GM23338 (cell line): Measurements from ENCODE around the gene HERC5. TPM values are rescaled to one million over a fixed set of nuclear protein-coding genes. Genes with fewer than 3 reads are reported as not detected.

Source experiments
- ATAC-seq: fragments of 200-7000 bp; cut with Tn5 transposase; 3 replicates; pipeline ENCODE4 v1.9.1; 2020
- DNase-seq: peaks from one replicate; pipeline ENCODE4 v3.0.0-alpha.2; 2015; ENCODE audit warnings: low spot score
- H2AFZ ChIP-seq: fragments of 200-600 bp; sonication (generic); 2 replicates; pipeline ENCODE4 v1.8.0; 2016; ENCODE audit warnings: antibody characterized with exemption, mild to moderate bottlenecking, moderate library complexity
- H3F3A ChIP-seq: fragments of 200-600 bp; sonication (generic); replicated peaks from 2 replicates; pipeline ENCODE4 v1.8.0; 2017; ENCODE audit warnings: antibody characterized with exemption, mixed run types, low read depth
- H3K27ac ChIP-seq: fragments of 200-600 bp; sonication (generic); 2 replicates; pipeline ENCODE4 v1.6.1; 2016; ENCODE audit warnings: low read depth
- H3K27me3 ChIP-seq: fragments of 200-600 bp; sonication (generic); 2 replicates; pipeline ENCODE4 v1.8.0; 2016; ENCODE audit warnings: mild to moderate bottlenecking, mixed run types, moderate library complexity; ENCODE audit not compliant: insufficient read depth
- H3K36me3 ChIP-seq: fragments of 200-600 bp; sonication (generic); 2 replicates; pipeline ENCODE4 v1.8.0; 2016; ENCODE audit warnings: mild to moderate bottlenecking; ENCODE audit not compliant: insufficient read depth
- H3K4me1 ChIP-seq: fragments of 200-600 bp; sonication (generic); 2 replicates; pipeline ENCODE4 v1.8.0; 2016; ENCODE audit warnings: mild to moderate bottlenecking, moderate library complexity; ENCODE audit not compliant: insufficient read depth
- H3K4me2 ChIP-seq: fragments of 200-600 bp; sonication (generic); 2 replicates; pipeline ENCODE4 v1.7.1; 2017; ENCODE audit warnings: mixed run types
- H3K4me3 ChIP-seq: fragments of 200-600 bp; sonication (generic); 2 replicates; pipeline ENCODE4 v1.6.1; 2016; ENCODE audit warnings: mixed run types
- H3K79me2 ChIP-seq: fragments of 200-600 bp; sonication (generic); replicated peaks from 2 replicates; pipeline ENCODE4 v1.8.0; 2017; ENCODE audit warnings: mild to moderate bottlenecking; ENCODE audit not compliant: insufficient read depth
- H3K9me2 ChIP-seq: fragments of 200-600 bp; sonication (generic); 2 replicates; pipeline ENCODE4 v1.8.0; 2017; ENCODE audit not compliant: insufficient read depth
- H4K20me1 ChIP-seq: fragments of 200-600 bp; sonication (generic); replicated peaks from 2 replicates; pipeline ENCODE4 v1.8.0; 2017; ENCODE audit warnings: mild to moderate bottlenecking; ENCODE audit not compliant: insufficient read depth
- H3K27ac Mint-ChIP-seq: 2 replicates; pipeline ENCODE4 v1.8.0; 2020; ENCODE audit warnings: inconsistent platforms, mild to moderate bottlenecking, moderate library complexity, mixed read lengths
- H3K27me3 Mint-ChIP-seq: 3 replicates; pipeline ENCODE4 v1.8.0; 2022; ENCODE audit warnings: low read depth, mild to moderate bottlenecking, moderate library complexity, mixed read lengths, inconsistent platforms; ENCODE audit not compliant: insufficient read depth, poor library complexity
- H3K36me3 Mint-ChIP-seq: 3 replicates; pipeline ENCODE4 v1.8.0; 2021; ENCODE audit warnings: low read depth, mild to moderate bottlenecking, inconsistent platforms, moderate library complexity, mixed read lengths
- H3K4me1 Mint-ChIP-seq: 3 replicates; pipeline ENCODE4 v1.8.0; 2020; ENCODE audit warnings: mild to moderate bottlenecking, inconsistent platforms, mixed read lengths
- H3K4me3 Mint-ChIP-seq: 3 replicates; pipeline ENCODE4 v1.8.0; 2021; ENCODE audit warnings: moderate library complexity, mild to moderate bottlenecking, inconsistent platforms, mixed read lengths
- H3K9me3 Mint-ChIP-seq: 3 replicates; pipeline ENCODE4 v1.8.0; 2020; ENCODE audit warnings: moderate library complexity, mild to moderate bottlenecking, inconsistent platforms, mixed read lengths
- CREB1 ChIP-seq: fragments of 250-450 bp; sonication (Bioruptor Pico); IDR thresholded peaks from 2 replicates; pipeline ENCODE4 v1.5.0; 2020; ENCODE audit warnings: low read depth, mild to moderate bottlenecking, moderate library complexity
- EZH2 ChIP-seq: fragments of 200-600 bp; sonication (generic); IDR thresholded peaks from one replicate; pipeline ENCODE4 v1.8.0; 2017; ENCODE audit warnings: antibody characterized with exemption, mild to moderate bottlenecking, low read depth; ENCODE audit not compliant: unreplicated experiment
- EZH2phosphoT487 ChIP-seq: fragments of 200-600 bp; sonication (generic); IDR thresholded peaks from one replicate; pipeline ENCODE4 v1.8.1; 2018; ENCODE audit warnings: antibody characterized with exemption; ENCODE audit not compliant: unreplicated experiment
- JUNB ChIP-seq: IDR thresholded peaks from one replicate; pipeline ENCODE4 v1.6.1; 2016; ENCODE audit warnings: antibody characterized with exemption; ENCODE audit not compliant: unreplicated experiment
- NANOG ChIP-seq: IDR thresholded peaks from 2 replicates; pipeline ENCODE4 v1.6.1; 2016; ENCODE audit warnings: antibody characterized with exemption, borderline replicate concordance
- POLR2AphosphoS5 ChIP-seq: IDR thresholded peaks from 2 replicates; pipeline ENCODE4 v1.6.1; 2016; ENCODE audit warnings: antibody characterized with exemption, low read depth
- STAT1 ChIP-seq: IDR thresholded peaks from one replicate; pipeline ENCODE4 v1.6.1; 2016; ENCODE audit warnings: antibody characterized with exemption; ENCODE audit not compliant: unreplicated experiment
- ZNF114 ChIP-seq: fragments of 250-450 bp; sonication (Bioruptor Pico); IDR thresholded peaks from 2 replicates; pipeline ENCODE4 v1.5.0; 2020; ENCODE audit warnings: mild to moderate bottlenecking, moderate library complexity
- ZNF331 ChIP-seq: fragments of 250-450 bp; sonication (Bioruptor Pico); IDR thresholded peaks from 2 replicates; pipeline ENCODE4 v1.5.0; 2020; ENCODE audit warnings: low read depth, mild to moderate bottlenecking, moderate library complexity
- polyA plus RNA-seq: library from polyadenylated mRNA; unstranded; fragments of >200 nt; fragmentation: Nextera tagmentation; extraction: Ambion mirVana; gene quantifications from 2 replicates; pipeline ENCODE4 v1.2.1, GENCODE V29; 2016
- total RNA-seq: library from RNA; depleted of rRNA; stranded (reverse); fragments of >200 nt; shearing (Covaris generic); gene quantifications from 2 replicates; pipeline ENCODE4 v1.2.3, GENCODE V29; 2014
- TF ChIP-seq, protein P1 (sequence below): fragments of 250-450 bp; sonication (Bioruptor Pico); IDR thresholded peaks from 2 replicates; pipeline ENCODE4 v1.5.0; 2020; ENCODE audit warnings: mild to moderate bottlenecking, moderate library complexity
- TF ChIP-seq, protein P2 (sequence below): IDR thresholded peaks from 2 replicates; pipeline ENCODE4 v1.6.1; 2016; ENCODE audit warnings: antibody characterized with exemption
- TF ChIP-seq, protein P3 (sequence below): IDR thresholded peaks from one replicate; pipeline ENCODE4 v1.6.1; 2018; ENCODE audit warnings: antibody characterized with exemption; ENCODE audit not compliant: unreplicated experiment
- TF ChIP-seq, protein P4 (sequence below), 2 experiments: fragments of 200-600 bp in 1 of 2; sonication (generic) in 1 of 2; conservative IDR thresholded peaks; 2 replicates each; pipeline versions ENCODE4 v1.5.1 to v1.6.1; 2016 to 2017; ENCODE audit warnings: antibody characterized with exemption in 2 of 2, low read depth in 2 of 2, mild to moderate bottlenecking in 2 of 2, moderate library complexity in 1 of 2

HERC5 gene
- total and polyA plus RNA-seq, 2 experiments from 2014 or later = 22.8 to 25.1 TPM

DNA sequence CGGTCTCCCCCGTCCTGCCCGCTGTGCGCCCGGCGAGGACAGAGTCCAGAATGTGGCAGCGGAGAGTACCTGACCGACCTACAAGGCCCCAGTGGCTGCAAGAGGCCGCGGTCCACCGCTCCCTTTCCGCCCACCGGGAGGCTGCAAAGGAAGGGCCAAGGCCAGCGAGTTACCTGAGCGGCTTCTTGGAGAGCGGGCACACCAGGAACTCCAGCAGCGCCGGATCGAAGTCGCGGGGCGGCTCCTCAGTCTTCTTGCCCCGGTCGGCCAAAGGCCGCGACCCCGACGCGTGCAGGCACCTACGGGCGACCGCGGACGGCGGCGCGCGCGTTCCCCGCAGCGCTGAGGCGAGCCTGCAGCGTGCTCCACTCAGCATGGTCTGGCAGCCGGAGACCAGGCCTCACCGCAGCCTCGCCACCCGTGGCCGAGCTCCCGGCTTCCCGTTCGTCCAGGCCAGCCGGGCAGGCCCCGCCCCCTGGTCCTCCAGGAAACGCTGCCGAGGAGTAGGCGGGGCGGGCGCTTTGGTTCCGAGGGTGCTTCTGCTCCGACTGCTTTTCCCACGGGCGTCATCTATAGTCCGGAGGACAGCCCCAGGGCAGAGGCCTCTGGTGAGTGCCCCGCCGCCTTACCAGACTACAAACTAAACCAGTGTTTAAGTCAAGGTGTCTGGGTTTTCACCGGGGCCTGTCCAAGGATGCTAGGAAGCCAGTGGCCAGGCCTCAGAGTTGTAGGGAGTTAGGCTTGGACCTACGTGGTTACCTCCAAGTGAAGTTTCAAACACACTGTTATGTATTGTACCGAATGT is 66.6 kb downstream of the HERC5 start, which contains the start of gene PYURF:
Gene PYURF (minus strand): TSS at position 452 of the 805 bp plus-strand sequence. CDS start 76 bp downstream, at position 376.
- H3F3A ChIP-seq = 0 out of 2 replicates have a peak, but pooled peaks cover 5% of the 10 kb centered on the region
- H3K27me3 Mint-ChIP-seq = peaks cover 4% of the 10 kb centered on the region
- peak within 1 kb of the TSS; percentile 15 for H2AFZ ChIP-seq
- DNase-seq = peak; percentile 98
- peaks cover 23% of the 10 kb centered on the region for H3K4me1 ChIP-seq
- H3K79me2 ChIP-seq = peaks cover 31% of the 10 kb centered on the region
- peak within 1 kb of the TSS; percentile 84 for H3K27ac ChIP-seq
- H3K9me3 Mint-ChIP-seq = no peaks in the 10 kb centered on the region
- H3K4me3 Mint-ChIP-seq = peak within 1 kb of the TSS; percentile 97
- H4K20me1 ChIP-seq = 0 out of 2 replicates have a peak, but pooled peaks cover 17% of the 10 kb centered on the region
- H3K4me3 ChIP-seq = peak within 1 kb of the TSS; percentile 82
- H3K4me2 ChIP-seq = peak within 1 kb of the TSS; percentile 77
- no peaks in the 10 kb centered on the region for H3K27me3 ChIP-seq
- TF ChIP-seq POLR2AphosphoS5 (peak; percentile 98), EZH2phosphoT487 (no peak), EZH2 (no peak), ZNF331 (no peak), STAT1 (no peak), CREB1 (CRISPR knock-in tag) (0 out of 2 replicates have a peak, but pooled peaks have one; percentile 47), NANOG (no peak), JUNB (no peak), ZNF114 (CRISPR knock-in tag) (no peak)
- TF ChIP-seq, protein P1, sequence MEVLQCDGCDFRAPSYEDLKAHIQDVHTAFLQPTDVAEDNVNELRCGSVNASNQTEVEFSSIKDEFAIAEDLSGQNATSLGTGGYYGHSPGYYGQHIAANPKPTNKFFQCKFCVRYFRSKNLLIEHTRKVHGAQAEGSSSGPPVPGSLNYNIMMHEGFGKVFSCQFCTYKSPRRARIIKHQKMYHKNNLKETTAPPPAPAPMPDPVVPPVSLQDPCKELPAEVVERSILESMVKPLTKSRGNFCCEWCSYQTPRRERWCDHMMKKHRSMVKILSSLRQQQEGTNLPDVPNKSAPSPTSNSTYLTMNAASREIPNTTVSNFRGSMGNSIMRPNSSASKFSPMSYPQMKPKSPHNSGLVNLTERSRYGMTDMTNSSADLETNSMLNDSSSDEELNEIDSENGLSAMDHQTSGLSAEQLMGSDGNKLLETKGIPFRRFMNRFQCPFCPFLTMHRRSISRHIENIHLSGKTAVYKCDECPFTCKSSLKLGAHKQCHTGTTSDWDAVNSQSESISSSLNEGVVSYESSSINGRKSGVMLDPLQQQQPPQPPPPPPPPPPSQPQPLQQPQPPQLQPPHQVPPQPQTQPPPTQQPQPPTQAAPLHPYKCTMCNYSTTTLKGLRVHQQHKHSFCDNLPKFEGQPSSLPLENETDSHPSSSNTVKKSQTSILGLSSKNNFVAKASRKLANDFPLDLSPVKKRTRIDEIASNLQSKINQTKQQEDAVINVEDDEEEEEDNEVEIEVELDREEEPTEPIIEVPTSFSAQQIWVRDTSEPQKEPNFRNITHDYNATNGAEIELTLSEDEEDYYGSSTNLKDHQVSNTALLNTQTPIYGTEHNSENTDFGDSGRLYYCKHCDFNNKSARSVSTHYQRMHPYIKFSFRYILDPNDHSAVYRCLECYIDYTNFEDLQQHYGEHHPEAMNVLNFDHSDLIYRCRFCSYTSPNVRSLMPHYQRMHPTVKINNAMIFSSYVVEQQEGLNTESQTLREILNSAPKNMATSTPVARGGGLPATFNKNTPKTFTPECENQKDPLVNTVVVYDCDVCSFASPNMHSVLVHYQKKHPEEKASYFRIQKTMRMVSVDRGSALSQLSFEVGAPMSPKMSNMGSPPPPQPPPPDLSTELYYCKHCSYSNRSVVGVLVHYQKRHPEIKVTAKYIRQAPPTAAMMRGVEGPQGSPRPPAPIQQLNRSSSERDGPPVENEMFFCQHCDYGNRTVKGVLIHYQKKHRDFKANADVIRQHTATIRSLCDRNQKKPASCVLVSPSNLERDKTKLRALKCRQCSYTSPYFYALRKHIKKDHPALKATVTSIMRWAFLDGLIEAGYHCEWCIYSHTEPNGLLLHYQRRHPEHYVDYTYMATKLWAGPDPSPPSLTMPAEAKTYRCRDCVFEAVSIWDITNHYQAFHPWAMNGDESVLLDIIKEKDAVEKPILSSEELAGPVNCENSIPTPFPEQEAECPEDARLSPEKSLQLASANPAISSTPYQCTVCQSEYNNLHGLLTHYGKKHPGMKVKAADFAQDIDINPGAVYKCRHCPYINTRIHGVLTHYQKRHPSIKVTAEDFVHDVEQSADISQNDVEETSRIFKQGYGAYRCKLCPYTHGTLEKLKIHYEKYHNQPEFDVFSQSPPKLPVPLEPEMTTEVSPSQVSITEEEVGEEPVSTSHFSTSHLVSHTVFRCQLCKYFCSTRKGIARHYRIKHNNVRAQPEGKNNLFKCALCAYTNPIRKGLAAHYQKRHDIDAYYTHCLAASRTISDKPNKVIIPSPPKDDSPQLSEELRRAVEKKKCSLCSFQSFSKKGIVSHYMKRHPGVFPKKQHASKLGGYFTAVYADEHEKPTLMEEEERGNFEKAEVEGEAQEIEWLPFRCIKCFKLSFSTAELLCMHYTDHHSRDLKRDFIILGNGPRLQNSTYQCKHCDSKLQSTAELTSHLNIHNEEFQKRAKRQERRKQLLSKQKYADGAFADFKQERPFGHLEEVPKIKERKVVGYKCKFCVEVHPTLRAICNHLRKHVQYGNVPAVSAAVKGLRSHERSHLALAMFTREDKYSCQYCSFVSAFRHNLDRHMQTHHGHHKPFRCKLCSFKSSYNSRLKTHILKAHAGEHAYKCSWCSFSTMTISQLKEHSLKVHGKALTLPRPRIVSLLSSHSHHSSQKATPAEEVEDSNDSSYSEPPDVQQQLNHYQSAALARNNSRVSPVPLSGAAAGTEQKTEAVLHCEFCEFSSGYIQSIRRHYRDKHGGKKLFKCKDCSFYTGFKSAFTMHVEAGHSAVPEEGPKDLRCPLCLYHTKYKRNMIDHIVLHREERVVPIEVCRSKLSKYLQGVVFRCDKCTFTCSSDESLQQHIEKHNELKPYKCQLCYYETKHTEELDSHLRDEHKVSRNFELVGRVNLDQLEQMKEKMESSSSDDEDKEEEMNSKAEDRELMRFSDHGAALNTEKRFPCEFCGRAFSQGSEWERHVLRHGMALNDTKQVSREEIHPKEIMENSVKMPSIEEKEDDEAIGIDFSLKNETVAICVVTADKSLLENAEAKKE (CRISPR knock-in tag) = no peak
- TF ChIP-seq, protein P2, sequence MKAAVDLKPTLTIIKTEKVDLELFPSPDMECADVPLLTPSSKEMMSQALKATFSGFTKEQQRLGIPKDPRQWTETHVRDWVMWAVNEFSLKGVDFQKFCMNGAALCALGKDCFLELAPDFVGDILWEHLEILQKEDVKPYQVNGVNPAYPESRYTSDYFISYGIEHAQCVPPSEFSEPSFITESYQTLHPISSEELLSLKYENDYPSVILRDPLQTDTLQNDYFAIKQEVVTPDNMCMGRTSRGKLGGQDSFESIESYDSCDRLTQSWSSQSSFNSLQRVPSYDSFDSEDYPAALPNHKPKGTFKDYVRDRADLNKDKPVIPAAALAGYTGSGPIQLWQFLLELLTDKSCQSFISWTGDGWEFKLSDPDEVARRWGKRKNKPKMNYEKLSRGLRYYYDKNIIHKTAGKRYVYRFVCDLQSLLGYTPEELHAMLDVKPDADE = peak; percentile 54; the same call in 1 of the 2 replicates
- TF ChIP-seq, protein P3, sequence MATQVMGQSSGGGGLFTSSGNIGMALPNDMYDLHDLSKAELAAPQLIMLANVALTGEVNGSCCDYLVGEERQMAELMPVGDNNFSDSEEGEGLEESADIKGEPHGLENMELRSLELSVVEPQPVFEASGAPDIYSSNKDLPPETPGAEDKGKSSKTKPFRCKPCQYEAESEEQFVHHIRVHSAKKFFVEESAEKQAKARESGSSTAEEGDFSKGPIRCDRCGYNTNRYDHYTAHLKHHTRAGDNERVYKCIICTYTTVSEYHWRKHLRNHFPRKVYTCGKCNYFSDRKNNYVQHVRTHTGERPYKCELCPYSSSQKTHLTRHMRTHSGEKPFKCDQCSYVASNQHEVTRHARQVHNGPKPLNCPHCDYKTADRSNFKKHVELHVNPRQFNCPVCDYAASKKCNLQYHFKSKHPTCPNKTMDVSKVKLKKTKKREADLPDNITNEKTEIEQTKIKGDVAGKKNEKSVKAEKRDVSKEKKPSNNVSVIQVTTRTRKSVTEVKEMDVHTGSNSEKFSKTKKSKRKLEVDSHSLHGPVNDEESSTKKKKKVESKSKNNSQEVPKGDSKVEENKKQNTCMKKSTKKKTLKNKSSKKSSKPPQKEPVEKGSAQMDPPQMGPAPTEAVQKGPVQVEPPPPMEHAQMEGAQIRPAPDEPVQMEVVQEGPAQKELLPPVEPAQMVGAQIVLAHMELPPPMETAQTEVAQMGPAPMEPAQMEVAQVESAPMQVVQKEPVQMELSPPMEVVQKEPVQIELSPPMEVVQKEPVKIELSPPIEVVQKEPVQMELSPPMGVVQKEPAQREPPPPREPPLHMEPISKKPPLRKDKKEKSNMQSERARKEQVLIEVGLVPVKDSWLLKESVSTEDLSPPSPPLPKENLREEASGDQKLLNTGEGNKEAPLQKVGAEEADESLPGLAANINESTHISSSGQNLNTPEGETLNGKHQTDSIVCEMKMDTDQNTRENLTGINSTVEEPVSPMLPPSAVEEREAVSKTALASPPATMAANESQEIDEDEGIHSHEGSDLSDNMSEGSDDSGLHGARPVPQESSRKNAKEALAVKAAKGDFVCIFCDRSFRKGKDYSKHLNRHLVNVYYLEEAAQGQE = no peak
- TF ChIP-seq, protein P4, sequence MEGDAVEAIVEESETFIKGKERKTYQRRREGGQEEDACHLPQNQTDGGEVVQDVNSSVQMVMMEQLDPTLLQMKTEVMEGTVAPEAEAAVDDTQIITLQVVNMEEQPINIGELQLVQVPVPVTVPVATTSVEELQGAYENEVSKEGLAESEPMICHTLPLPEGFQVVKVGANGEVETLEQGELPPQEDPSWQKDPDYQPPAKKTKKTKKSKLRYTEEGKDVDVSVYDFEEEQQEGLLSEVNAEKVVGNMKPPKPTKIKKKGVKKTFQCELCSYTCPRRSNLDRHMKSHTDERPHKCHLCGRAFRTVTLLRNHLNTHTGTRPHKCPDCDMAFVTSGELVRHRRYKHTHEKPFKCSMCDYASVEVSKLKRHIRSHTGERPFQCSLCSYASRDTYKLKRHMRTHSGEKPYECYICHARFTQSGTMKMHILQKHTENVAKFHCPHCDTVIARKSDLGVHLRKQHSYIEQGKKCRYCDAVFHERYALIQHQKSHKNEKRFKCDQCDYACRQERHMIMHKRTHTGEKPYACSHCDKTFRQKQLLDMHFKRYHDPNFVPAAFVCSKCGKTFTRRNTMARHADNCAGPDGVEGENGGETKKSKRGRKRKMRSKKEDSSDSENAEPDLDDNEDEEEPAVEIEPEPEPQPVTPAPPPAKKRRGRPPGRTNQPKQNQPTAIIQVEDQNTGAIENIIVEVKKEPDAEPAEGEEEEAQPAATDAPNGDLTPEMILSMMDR (conservative IDR thresholded peaks at IDR 0.05; ENCODE audit: low read depth in 2 of 2) = no peak; a peak in 1 of 4 replicates
- peak; percentile 92 for ATAC-seq
- H3K36me3 ChIP-seq = no peaks in the 10 kb centered on the region
- peaks cover 16% of the 10 kb centered on the region for H3K36me3 Mint-ChIP-seq
- H3K4me1 Mint-ChIP-seq = peaks cover 28% of the 10 kb centered on the region
- peak within 1 kb of the TSS; percentile 77; the same call in 1 of the 2 replicates for H3K27ac Mint-ChIP-seq
- no peaks in the 10 kb centered on the region for H3K9me2 ChIP-seq
